ENCODE results near the gene RIMS4. TPM values are rescaled to one million over a fixed set of nuclear protein-coding genes. Genes with fewer than 3 reads are reported as not detected.

RIMS4 gene
- total and polyA plus RNA-seq, 2 of the 13 experiments (the other 11 are each of a cell fraction or from before 2014, with no cell fraction given) = 0.01 to 0.07 TPM

DNA sequence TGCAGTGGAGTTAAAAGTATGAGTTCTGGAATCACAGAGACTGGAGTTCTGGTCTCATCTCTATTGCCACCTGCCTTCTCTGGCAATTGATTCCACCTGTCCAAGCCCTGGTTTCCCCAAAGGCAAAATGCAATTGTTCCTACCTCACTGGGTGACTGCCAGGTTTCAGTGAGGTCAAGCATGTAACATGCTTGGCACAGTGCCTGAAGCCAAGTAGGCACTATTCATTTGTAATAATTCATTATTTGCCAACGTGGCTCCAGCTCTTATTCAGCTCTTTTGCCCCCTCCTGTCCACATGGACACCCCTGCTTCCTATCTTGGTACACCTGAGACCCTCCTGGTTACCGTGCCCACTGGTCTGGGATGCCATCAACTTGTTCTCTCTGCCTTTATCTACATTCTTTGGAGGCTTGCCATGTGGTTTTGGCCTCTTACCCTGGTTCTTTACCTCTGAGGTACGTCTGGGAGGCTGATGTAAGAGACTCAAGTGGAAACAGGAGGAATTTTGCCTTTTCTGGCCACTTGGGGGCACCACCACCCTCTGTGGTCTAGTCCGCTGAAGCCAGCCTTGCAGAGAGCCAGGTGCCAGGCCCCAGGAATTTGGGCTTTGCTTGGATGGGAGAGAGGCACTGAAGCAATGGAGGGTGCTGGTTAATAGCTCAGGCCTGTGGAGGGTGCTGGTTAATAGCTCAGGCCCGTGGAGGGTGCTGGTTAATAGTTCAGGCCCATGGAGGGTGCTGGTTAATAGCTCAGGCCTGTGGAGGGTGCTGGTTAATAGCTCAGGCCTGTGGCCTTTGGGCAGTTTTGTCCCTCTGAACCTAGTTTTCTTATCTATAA, 63.0 kb downstream of the RIMS4 start (continued):
- TF ChIP-seq CHCHD3 (CRISPR knock-in tag; IDR thresholded peaks at IDR 0.05) (no peak), FOXA1 (IDR thresholded peaks at IDR 0.05) (no peak), FOXA1 (CRISPR knock-in tag; IDR thresholded peaks at IDR 0.05) (no peak), KLF11 (CRISPR knock-in tag; IDR thresholded peaks at IDR 0.05) (no peak), IRF2 (CRISPR knock-in tag; IDR thresholded peaks at IDR 0.05) (0 out of 2 replicates have a peak, but pooled peaks have one; percentile 36), CEBPG (CRISPR knock-in tag; IDR thresholded peaks at IDR 0.05) (peak; percentile 40; the same call in 1 of the 2 replicates), ZNF781 (CRISPR knock-in tag; IDR thresholded peaks at IDR 0.05; ENCODE audit: borderline replicate concordance, not compliant biosample characterization) (no peak), DPF2 (CRISPR knock-in tag; IDR thresholded peaks at IDR 0.05; ENCODE audit: borderline replicate concordance, low read depth) (no peak), SMC3 (IDR thresholded peaks at IDR 0.05; ENCODE audit: low read length) (peak; percentile 69), ZNF850 (CRISPR knock-in tag; conservative IDR thresholded peaks at IDR 0.05) (no peak), KDM4B (CRISPR knock-in tag; IDR thresholded peaks at IDR 0.05) (no peak), ZNF432 (CRISPR knock-in tag; IDR thresholded peaks at IDR 0.05; ENCODE audit: borderline replicate concordance) (no peak), MED8 (CRISPR knock-in tag; IDR thresholded peaks at IDR 0.05; ENCODE audit: insufficient replicate concordance) (no peak), ZFP90 (CRISPR knock-in tag; IDR thresholded peaks at IDR 0.05; ENCODE audit: borderline replicate concordance) (no peak), MEF2D (CRISPR knock-in tag; IDR thresholded peaks at IDR 0.05) (no peak), SALL1 (CRISPR knock-in tag; IDR thresholded peaks at IDR 0.05) (peak; percentile 16; the same call in 1 of the 2 replicates), PHB2 (IDR thresholded peaks at IDR 0.05; ENCODE audit: partially characterized antibody) (no peak), SP140L (CRISPR knock-in tag; IDR thresholded peaks at IDR 0.05; ENCODE audit: borderline replicate concordance) (no peak), ZNF660 (CRISPR knock-in tag; IDR thresholded peaks at IDR 0.05; ENCODE audit: borderline replicate concordance, low read depth) (no peak), ZNF530 (CRISPR knock-in tag; IDR thresholded peaks at IDR 0.05; ENCODE audit: low read depth) (no peak)
- TF ChIP-seq, protein P1, sequence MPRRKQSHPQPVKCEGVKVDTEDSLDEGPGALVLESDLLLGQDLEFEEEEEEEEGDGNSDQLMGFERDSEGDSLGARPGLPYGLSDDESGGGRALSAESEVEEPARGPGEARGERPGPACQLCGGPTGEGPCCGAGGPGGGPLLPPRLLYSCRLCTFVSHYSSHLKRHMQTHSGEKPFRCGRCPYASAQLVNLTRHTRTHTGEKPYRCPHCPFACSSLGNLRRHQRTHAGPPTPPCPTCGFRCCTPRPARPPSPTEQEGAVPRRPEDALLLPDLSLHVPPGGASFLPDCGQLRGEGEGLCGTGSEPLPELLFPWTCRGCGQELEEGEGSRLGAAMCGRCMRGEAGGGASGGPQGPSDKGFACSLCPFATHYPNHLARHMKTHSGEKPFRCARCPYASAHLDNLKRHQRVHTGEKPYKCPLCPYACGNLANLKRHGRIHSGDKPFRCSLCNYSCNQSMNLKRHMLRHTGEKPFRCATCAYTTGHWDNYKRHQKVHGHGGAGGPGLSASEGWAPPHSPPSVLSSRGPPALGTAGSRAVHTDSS (CRISPR knock-in tag; conservative IDR thresholded peaks at IDR 0.05) = no peak
- TF ChIP-seq, protein P2, sequence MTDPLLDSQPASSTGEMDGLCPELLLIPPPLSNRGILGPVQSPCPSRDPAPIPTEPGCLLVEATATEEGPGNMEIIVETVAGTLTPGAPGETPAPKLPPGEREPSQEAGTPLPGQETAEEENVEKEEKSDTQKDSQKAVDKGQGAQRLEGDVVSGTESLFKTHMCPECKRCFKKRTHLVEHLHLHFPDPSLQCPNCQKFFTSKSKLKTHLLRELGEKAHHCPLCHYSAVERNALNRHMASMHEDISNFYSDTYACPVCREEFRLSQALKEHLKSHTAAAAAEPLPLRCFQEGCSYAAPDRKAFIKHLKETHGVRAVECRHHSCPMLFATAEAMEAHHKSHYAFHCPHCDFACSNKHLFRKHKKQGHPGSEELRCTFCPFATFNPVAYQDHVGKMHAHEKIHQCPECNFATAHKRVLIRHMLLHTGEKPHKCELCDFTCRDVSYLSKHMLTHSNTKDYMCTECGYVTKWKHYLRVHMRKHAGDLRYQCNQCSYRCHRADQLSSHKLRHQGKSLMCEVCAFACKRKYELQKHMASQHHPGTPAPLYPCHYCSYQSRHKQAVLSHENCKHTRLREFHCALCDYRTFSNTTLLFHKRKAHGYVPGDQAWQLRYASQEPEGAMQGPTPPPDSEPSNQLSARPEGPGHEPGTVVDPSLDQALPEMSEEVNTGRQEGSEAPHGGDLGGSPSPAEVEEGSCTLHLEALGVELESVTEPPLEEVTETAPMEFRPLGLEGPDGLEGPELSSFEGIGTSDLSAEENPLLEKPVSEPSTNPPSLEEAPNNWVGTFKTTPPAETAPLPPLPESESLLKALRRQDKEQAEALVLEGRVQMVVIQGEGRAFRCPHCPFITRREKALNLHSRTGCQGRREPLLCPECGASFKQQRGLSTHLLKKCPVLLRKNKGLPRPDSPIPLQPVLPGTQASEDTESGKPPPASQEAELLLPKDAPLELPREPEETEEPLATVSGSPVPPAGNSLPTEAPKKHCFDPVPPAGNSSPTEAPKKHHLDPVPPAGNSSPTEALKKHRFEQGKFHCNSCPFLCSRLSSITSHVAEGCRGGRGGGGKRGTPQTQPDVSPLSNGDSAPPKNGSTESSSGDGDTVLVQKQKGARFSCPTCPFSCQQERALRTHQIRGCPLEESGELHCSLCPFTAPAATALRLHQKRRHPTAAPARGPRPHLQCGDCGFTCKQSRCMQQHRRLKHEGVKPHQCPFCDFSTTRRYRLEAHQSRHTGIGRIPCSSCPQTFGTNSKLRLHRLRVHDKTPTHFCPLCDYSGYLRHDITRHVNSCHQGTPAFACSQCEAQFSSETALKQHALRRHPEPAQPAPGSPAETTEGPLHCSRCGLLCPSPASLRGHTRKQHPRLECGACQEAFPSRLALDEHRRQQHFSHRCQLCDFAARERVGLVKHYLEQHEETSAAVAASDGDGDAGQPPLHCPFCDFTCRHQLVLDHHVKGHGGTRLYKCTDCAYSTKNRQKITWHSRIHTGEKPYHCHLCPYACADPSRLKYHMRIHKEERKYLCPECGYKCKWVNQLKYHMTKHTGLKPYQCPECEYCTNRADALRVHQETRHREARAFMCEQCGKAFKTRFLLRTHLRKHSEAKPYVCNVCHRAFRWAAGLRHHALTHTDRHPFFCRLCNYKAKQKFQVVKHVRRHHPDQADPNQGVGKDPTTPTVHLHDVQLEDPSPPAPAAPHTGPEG (CRISPR knock-in tag; IDR thresholded peaks at IDR 0.05) = no peak
- TF ChIP-seq, protein P3, sequence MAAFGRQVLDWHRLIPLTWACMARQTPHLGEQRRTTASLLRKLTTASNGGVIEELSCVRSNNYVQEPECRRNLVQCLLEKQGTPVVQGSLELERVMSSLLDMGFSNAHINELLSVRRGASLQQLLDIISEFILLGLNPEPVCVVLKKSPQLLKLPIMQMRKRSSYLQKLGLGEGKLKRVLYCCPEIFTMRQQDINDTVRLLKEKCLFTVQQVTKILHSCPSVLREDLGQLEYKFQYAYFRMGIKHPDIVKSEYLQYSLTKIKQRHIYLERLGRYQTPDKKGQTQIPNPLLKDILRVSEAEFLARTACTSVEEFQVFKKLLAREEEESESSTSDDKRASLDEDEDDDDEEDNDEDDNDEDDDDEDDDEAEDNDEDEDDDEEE (CRISPR knock-in tag; IDR thresholded peaks at IDR 0.05) = 0 out of 2 replicates have a peak, but pooled peaks have one; percentile 41
